Neural cell (in vitro differentiated cells): ENCODE measurements around the gene GRK1. TPM values are rescaled to one million over a fixed set of nuclear protein-coding genes. Genes with fewer than 3 reads are reported as not detected.

Experiments used
- H2AFZ ChIP-seq: fragments of 200-600, 300-800 bp; sonication (generic), shearing (Covaris generic); 2 replicates; pipeline ENCODE4 v1.6.0; 2014; ENCODE audit warnings: low read depth, mild to moderate bottlenecking, antibody characterized with exemption, low read length, moderate library complexity
- H3F3A ChIP-seq: fragments of 200-600 bp; shearing (Covaris generic); 2 replicates; pipeline ENCODE4 v1.6.1; 2016; ENCODE audit warnings: mild to moderate bottlenecking, moderate library complexity, mixed read lengths, antibody characterized with exemption, low read length; ENCODE audit not compliant: insufficient read depth, poor library complexity, severe bottlenecking
- H3K27ac ChIP-seq: fragments of 200-600, 300-800 bp; sonication (generic), shearing (Covaris generic); 2 replicates; pipeline ENCODE4 v1.5.1; 2014; ENCODE audit warnings: mild to moderate bottlenecking, low read length, moderate library complexity
- H3K27me3 ChIP-seq: fragments of 300-800, 200-600 bp; sonication (generic), shearing (Covaris generic); 2 replicates; pipeline ENCODE4 v1.6.0; 2014; ENCODE audit warnings: mild to moderate bottlenecking, low read depth, low read length, moderate library complexity; ENCODE audit not compliant: insufficient read depth
- H3K36me3 ChIP-seq: fragments of 300-800, 200-600 bp; sonication (generic), shearing (Covaris generic); 2 replicates; pipeline ENCODE4 v1.5.1; 2014; ENCODE audit warnings: mild to moderate bottlenecking, antibody characterized with exemption, low read length, moderate library complexity; ENCODE audit not compliant: insufficient read depth
- H3K4me2 ChIP-seq: fragments of 300-800, 200-600 bp; sonication (generic), shearing (Covaris generic); 2 replicates; pipeline ENCODE4 v1.6.0; 2014; ENCODE audit warnings: mild to moderate bottlenecking, low read length
- H3K4me3 ChIP-seq: fragments of 300-800, 200-600 bp; sonication (generic), shearing (Covaris generic); 2 replicates; pipeline ENCODE4 v1.5.1; 2014; ENCODE audit warnings: mild to moderate bottlenecking, low read length, moderate library complexity
- H3K79me2 ChIP-seq: fragments of 200-600 bp; shearing (Covaris generic); replicated peaks from 2 replicates; pipeline ENCODE4 v1.6.0; 2014; ENCODE audit warnings: mild to moderate bottlenecking, low read length, moderate library complexity; ENCODE audit not compliant: insufficient read depth
- H3K9ac ChIP-seq: fragments of 300-800, 200-600 bp; sonication (generic), shearing (Covaris generic); 2 replicates; pipeline ENCODE4 v1.6.1; 2016; ENCODE audit warnings: mild to moderate bottlenecking, low read length, mixed read lengths
- H3K9me2 ChIP-seq: fragments of 200-600 bp; shearing (Covaris generic); 2 replicates; pipeline ENCODE4 v1.6.1; 2016; ENCODE audit warnings: mild to moderate bottlenecking, low read length, mixed read lengths; ENCODE audit not compliant: insufficient read depth
- H3K9me3 ChIP-seq: fragments of 200-600, 300-800 bp; sonication (generic), shearing (Covaris generic); 2 replicates; pipeline ENCODE4 v1.6.1; 2016; ENCODE audit warnings: mild to moderate bottlenecking, mixed run types, low read length, moderate library complexity, mixed read lengths
- H4K20me1 ChIP-seq: fragments of 200-600 bp; shearing (Covaris generic); 2 replicates; pipeline ENCODE4 v1.6.1; 2016; ENCODE audit warnings: mild to moderate bottlenecking, mixed run types; ENCODE audit not compliant: insufficient read depth
- EZH2 ChIP-seq: fragments of 200-600, 300-800 bp; shearing (Covaris generic), sonication (generic); IDR thresholded peaks from 2 replicates; pipeline ENCODE4 v1.6.1; 2014; ENCODE audit warnings: antibody characterized with exemption, low read length, borderline replicate concordance, mild to moderate bottlenecking; ENCODE audit not compliant: insufficient read depth, poor library complexity, severe bottlenecking
- MXI1 ChIP-seq: fragments of 450-650 bp; conservative IDR thresholded peaks from 2 replicates; pipeline ENCODE4 v1.6.1; 2014; ENCODE audit warnings: antibody characterized with exemption, mild to moderate bottlenecking; ENCODE audit not compliant: poor library complexity, severe bottlenecking
- POLR2AphosphoS5 ChIP-seq: IDR thresholded peaks from 2 replicates; pipeline ENCODE4 v1.6.1; 2012
- RAD21 ChIP-seq: fragments of 450-650 bp; conservative IDR thresholded peaks from 2 replicates; pipeline ENCODE4 v1.6.1; 2014; ENCODE audit warnings: antibody characterized with exemption, mild to moderate bottlenecking, moderate library complexity
- SMC3 ChIP-seq: fragments of 450-650 bp; conservative IDR thresholded peaks from 2 replicates; pipeline ENCODE4 v1.6.1; 2014; ENCODE audit warnings: antibody characterized with exemption, mild to moderate bottlenecking, moderate library complexity; ENCODE audit not compliant: poor library complexity
- TAF1 ChIP-seq: IDR thresholded peaks from 2 replicates; pipeline ENCODE4 v1.6.1; 2012; ENCODE audit warnings: low read depth
- polyA plus RNA-seq: library from polyadenylated mRNA; depleted of rRNA; stranded (reverse); fragments of >200 nt; gene quantifications from 2 replicates; pipeline ENCODE4 v1.2.3, GENCODE V29; 2014
- TF ChIP-seq, protein P1 (sequence below): IDR thresholded peaks from 2 replicates; pipeline ENCODE4 v1.6.1; 2012; ENCODE audit warnings: borderline replicate concordance
- TF ChIP-seq, protein P2 (sequence below): fragments of 450-650 bp; IDR thresholded peaks from 2 replicates; pipeline ENCODE4 v1.5.1; 2014; ENCODE audit warnings: antibody characterized with exemption, mild to moderate bottlenecking, moderate library complexity; ENCODE audit not compliant: poor library complexity, severe bottlenecking

GRK1 gene
- polyA plus RNA-seq, 1 donor from 2014 or later: 0.06 TPM

DNA sequence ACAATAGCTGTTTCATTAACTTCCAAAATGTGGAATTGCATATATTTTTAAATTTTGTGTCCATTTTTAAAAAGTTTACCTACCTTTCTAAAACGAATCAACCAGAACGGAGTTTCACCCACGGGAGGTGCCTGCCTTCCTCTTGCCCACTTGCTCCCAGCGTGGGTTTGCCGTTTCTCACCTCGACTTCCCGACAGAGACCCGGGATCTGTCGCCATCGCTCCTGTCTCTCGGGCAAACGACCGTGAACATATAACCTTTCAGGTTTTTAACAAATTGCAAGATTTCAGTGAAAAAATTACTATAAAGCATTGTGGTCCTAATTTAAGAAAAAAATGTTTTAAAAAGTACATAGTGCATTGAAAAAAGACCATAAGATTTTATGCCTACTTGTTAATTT lies 96.2 kb downstream of the GRK1 start:
- Histone ChIP-seq H3K27me3 (peaks cover 29% of the 10 kb centered on the region), H4K20me1 (no peaks in the 10 kb centered on the region), H3K9ac (no peak overlapping the region), H3K4me2 (no peak overlapping the region), H3K4me3 (no peak overlapping the region), H3K9me3 (no peaks in the 10 kb centered on the region), H2AFZ (no peak overlapping the region), H3K27ac (no peak overlapping the region), H3K9me2 (no peaks in the 10 kb centered on the region), H3K79me2 (no peaks in the 10 kb centered on the region), H3F3A (peaks cover 6% of the 10 kb centered on the region), H3K36me3 (no peaks in the 10 kb centered on the region)
- TF ChIP-seq POLR2AphosphoS5: no peak

DNA sequence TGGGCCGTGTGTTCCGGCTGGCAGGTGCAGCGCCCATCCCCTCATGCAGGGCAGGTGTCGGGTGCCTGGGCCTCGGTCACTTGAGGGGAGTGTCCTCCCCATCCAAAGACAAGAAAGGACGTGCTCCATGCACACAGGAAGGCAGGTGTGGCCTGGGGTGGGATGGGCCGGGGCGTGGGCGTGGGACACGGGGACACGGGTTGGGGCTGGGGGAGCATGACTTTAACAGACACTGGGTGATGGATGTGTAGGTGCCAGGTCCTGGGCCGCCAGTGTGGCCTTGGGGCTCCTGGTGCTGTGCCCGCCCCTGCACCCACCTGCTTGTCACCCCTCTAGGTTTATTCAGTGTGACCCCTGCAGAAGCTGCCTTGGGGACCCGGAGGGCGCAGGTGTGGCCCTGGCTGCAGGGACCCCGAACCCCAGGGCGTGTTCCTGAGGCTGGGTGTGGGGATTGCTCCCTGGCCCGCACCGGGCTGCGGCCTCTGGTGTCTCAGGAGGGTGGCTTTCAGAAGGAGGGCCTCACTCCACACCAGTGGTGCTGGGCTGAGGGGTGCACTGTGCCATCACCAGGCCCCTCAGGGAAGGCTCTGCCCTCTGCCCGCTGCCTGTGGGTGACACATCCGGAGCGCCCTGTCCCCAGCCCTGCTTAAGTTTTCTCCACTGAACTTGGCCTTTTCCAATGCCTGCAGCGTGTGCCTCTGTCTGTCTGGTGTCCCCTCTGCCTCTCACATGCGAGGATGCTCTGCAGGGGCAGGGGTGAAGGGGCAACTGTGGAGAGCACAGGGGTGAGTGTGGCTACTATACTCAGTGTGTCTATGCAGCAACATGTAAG lies 97.2 kb downstream of the GRK1 start:
- no peaks in the 10 kb centered on the region for H3K9me2 ChIP-seq
- H3K79me2 ChIP-seq: no peaks in the 10 kb centered on the region
- H3K27me3 ChIP-seq: peaks cover 22% of the 10 kb centered on the region
- no peaks in the 10 kb centered on the region for H4K20me1 ChIP-seq
- no peak overlapping the region for H3K27ac ChIP-seq
- no peaks in the 10 kb centered on the region for H3K9me3 ChIP-seq
- no peak overlapping the region for H2AFZ ChIP-seq
- no peak for TF ChIP-seq RAD21
- no peaks in the 10 kb centered on the region for H3K36me3 ChIP-seq
- no peak overlapping the region for H3K9ac ChIP-seq
- peaks cover 6% of the 10 kb centered on the region for H3F3A ChIP-seq
- no peak overlapping the region for H3K4me3 ChIP-seq
- no peak overlapping the region for H3K4me2 ChIP-seq

DNA sequence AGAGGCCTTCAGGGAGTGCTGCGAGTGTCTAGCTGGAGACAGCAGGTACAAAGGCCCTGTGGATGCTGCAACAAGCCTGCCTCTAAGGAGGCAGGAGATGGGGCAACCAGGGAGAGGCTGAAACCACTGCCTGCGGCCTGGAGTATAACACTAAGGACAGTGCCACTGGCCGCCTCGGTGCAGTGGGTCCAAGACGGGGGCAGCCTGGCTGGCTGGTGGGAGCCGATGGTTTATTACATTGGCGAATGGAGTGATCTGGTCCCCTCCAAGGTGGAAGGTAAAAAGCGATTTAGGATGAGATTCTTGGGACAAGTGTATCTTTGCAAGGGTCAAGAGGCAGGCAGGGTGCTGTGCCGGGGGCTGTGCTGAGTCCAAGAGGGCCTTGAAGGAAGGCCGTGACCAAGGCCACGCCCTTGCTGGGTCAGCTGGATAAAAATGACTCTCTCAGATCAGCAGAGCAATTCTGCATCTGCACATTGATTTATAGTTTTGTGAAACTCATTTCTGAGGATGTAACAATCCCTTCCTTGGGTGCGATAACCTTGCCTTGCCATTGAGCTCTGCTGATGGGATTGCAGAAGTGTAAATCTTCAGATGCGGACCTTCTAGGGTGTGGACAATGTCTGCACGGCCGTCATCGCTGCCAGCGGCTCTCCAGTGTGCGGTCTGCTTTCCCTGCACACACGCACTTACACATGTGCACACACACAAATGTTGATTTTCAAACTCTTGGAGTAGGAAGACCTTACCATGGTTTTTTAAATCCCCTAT lies 98.0 kb downstream of the GRK1 start:
- H3K27me3 ChIP-seq: peaks cover 14% of the 10 kb centered on the region
- no peaks in the 10 kb centered on the region for H3K79me2 ChIP-seq
- TF ChIP-seq POLR2AphosphoS5 (no peak), TAF1 (no peak), RAD21 (no peak), EZH2 (no peak), SMC3 (no peak), MXI1 (no peak)
- TF ChIP-seq, protein P1, sequence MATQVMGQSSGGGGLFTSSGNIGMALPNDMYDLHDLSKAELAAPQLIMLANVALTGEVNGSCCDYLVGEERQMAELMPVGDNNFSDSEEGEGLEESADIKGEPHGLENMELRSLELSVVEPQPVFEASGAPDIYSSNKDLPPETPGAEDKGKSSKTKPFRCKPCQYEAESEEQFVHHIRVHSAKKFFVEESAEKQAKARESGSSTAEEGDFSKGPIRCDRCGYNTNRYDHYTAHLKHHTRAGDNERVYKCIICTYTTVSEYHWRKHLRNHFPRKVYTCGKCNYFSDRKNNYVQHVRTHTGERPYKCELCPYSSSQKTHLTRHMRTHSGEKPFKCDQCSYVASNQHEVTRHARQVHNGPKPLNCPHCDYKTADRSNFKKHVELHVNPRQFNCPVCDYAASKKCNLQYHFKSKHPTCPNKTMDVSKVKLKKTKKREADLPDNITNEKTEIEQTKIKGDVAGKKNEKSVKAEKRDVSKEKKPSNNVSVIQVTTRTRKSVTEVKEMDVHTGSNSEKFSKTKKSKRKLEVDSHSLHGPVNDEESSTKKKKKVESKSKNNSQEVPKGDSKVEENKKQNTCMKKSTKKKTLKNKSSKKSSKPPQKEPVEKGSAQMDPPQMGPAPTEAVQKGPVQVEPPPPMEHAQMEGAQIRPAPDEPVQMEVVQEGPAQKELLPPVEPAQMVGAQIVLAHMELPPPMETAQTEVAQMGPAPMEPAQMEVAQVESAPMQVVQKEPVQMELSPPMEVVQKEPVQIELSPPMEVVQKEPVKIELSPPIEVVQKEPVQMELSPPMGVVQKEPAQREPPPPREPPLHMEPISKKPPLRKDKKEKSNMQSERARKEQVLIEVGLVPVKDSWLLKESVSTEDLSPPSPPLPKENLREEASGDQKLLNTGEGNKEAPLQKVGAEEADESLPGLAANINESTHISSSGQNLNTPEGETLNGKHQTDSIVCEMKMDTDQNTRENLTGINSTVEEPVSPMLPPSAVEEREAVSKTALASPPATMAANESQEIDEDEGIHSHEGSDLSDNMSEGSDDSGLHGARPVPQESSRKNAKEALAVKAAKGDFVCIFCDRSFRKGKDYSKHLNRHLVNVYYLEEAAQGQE: no peak
- TF ChIP-seq, protein P2, sequence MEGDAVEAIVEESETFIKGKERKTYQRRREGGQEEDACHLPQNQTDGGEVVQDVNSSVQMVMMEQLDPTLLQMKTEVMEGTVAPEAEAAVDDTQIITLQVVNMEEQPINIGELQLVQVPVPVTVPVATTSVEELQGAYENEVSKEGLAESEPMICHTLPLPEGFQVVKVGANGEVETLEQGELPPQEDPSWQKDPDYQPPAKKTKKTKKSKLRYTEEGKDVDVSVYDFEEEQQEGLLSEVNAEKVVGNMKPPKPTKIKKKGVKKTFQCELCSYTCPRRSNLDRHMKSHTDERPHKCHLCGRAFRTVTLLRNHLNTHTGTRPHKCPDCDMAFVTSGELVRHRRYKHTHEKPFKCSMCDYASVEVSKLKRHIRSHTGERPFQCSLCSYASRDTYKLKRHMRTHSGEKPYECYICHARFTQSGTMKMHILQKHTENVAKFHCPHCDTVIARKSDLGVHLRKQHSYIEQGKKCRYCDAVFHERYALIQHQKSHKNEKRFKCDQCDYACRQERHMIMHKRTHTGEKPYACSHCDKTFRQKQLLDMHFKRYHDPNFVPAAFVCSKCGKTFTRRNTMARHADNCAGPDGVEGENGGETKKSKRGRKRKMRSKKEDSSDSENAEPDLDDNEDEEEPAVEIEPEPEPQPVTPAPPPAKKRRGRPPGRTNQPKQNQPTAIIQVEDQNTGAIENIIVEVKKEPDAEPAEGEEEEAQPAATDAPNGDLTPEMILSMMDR: no peak
- no peak overlapping the region for H3K27ac ChIP-seq
- H3F3A ChIP-seq: no peaks in the 10 kb centered on the region
- no peaks in the 10 kb centered on the region for H3K9me2 ChIP-seq
- no peaks in the 10 kb centered on the region for H4K20me1 ChIP-seq
- H3K36me3 ChIP-seq: no peaks in the 10 kb centered on the region
- no peak overlapping the region for H3K4me2 ChIP-seq
- H3K9me3 ChIP-seq: no peaks in the 10 kb centered on the region
- H2AFZ ChIP-seq: no peak overlapping the region
- H3K4me3 ChIP-seq: no peak overlapping the region
- no peak overlapping the region for H3K9ac ChIP-seq
